ENCODE data around the gene UNC119B. TPM values are rescaled to one million over a fixed set of nuclear protein-coding genes. Genes with fewer than 3 reads are reported as not detected.

The UNC119B gene
- total RNA-seq, 1 donor from 2014 or later = 24.3 TPM

DNA sequence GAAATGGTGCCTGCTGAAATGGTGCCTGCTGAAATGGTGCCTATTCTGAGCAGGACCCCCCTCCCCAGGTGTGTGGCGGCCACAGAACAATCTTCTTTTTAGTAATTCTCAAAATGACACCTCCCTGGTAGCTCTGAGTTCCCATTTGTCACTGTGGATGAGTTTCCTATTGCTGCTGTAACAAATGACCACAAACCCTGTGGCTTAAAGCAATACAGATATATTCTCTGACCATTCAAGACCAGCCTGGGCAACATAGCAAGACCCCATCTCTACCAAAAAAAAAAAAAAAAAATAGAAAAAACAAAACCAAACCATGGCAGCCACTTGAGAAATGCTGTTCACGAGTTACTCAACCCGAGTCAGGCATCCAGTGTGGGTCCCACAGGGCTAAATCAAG is 23.3 kb downstream of the UNC119B start:
- no peak for TF ChIP-seq EZH2 (IDR thresholded peaks at IDR 0.05; ENCODE audit: insufficient read depth, low read length)
- H3K27me3 ChIP-seq (ENCODE audit: insufficient read depth, low read length) = no peaks in the 10 kb centered on the region
- Mint-ChIP-seq H3K27ac (ENCODE audit: unreplicated experiment) (no peak overlapping the region), H3K4me1 (ENCODE audit: low read depth, unreplicated experiment) (no peaks in the 10 kb centered on the region), H3K9me3 (ENCODE audit: unreplicated experiment) (peaks cover 2% of the 10 kb centered on the region), H3K27me3 (ENCODE audit: low read depth, unreplicated experiment) (no peaks in the 10 kb centered on the region), H3K4me3 (ENCODE audit: unreplicated experiment) (no peak overlapping the region), H3K36me3 (ENCODE audit: low read depth, unreplicated experiment) (peaks cover 15% of the 10 kb centered on the region)
- H3K4me1 ChIP-seq (ENCODE audit: insufficient read depth, low read length) = no peaks in the 10 kb centered on the region
- H2AFZ ChIP-seq (ENCODE audit: low read depth, low read length) = no peak overlapping the region
- no peak overlapping the region for H3K4me3 ChIP-seq (ENCODE audit: insufficient read depth, low read depth, low read length)
- H3K9me3 ChIP-seq (ENCODE audit: insufficient read depth, low read depth, low read length) = no peaks in the 10 kb centered on the region
- H4K20me1 ChIP-seq (ENCODE audit: insufficient read depth, low read length) = no peaks in the 10 kb centered on the region
- no peak overlapping the region for H3K27ac ChIP-seq (ENCODE audit: low read depth, low read length)
- DNase-seq (ENCODE audit: low read depth) (no peak), FAIRE-seq (no peak)
- no peak overlapping the region for H3K9ac ChIP-seq (ENCODE audit: low read length)
- H3K79me2 ChIP-seq (ENCODE audit: insufficient read depth, low read length) = no peaks in the 10 kb centered on the region
- H3K36me3 ChIP-seq (ENCODE audit: insufficient read depth, low read length) = no peaks in the 10 kb centered on the region
- H3K4me2 ChIP-seq (ENCODE audit: low read length) = no peak overlapping the region

GRCh38 chr12:120734210-120734609 is 24.0 kb downstream of the UNC119B start:
- Histone ChIP-seq H3K36me3 (ENCODE audit: insufficient read depth, low read length) (no peaks in the 10 kb centered on the region), H3K9ac (ENCODE audit: low read length) (no peak overlapping the region), H3K4me1 (ENCODE audit: insufficient read depth, low read length) (no peaks in the 10 kb centered on the region), H2AFZ (ENCODE audit: low read depth, low read length) (no peak overlapping the region), H3K4me3 (ENCODE audit: insufficient read depth, low read depth, low read length) (no peak overlapping the region), H3K79me2 (ENCODE audit: insufficient read depth, low read length) (no peaks in the 10 kb centered on the region), H3K4me2 (ENCODE audit: low read length) (no peak overlapping the region), H3K27ac (ENCODE audit: low read depth, low read length) (no peak overlapping the region), H3K27me3 (ENCODE audit: insufficient read depth, low read length) (no peaks in the 10 kb centered on the region), H3K9me3 (ENCODE audit: insufficient read depth, low read depth, low read length) (no peaks in the 10 kb centered on the region), H4K20me1 (ENCODE audit: insufficient read depth, low read length) (no peaks in the 10 kb centered on the region)
- H3K27me3 Mint-ChIP-seq (ENCODE audit: low read depth, unreplicated experiment) = no peaks in the 10 kb centered on the region
- no peaks in the 10 kb centered on the region for H3K4me1 Mint-ChIP-seq (ENCODE audit: low read depth, unreplicated experiment)
- H3K4me3 Mint-ChIP-seq (ENCODE audit: unreplicated experiment) = no peak overlapping the region
- DNase-seq (ENCODE audit: low read depth) (no peak), FAIRE-seq (no peak)
- TF ChIP-seq EZH2 (IDR thresholded peaks at IDR 0.05; ENCODE audit: insufficient read depth, low read length) (no peak), CTCF (IDR thresholded peaks at IDR 0.05; ENCODE audit: insufficient read depth, low read depth, low read length) (no peak)
- no peak overlapping the region for H3K27ac Mint-ChIP-seq (ENCODE audit: unreplicated experiment)
- peaks cover 15% of the 10 kb centered on the region for H3K36me3 Mint-ChIP-seq (ENCODE audit: low read depth, unreplicated experiment)
- peaks cover 2% of the 10 kb centered on the region for H3K9me3 Mint-ChIP-seq (ENCODE audit: unreplicated experiment)

GRCh38 chr12:120735181-120735580 is 24.9 kb downstream of the UNC119B start:
- no peaks in the 10 kb centered on the region for H3K27me3 Mint-ChIP-seq (ENCODE audit: low read depth, unreplicated experiment)

More at GRCh38 chr12:120735181-120735580, 24.9 kb downstream of the UNC119B start:
- Mint-ChIP-seq H3K9me3 (ENCODE audit: unreplicated experiment) (peaks cover 2% of the 10 kb centered on the region), H3K27ac (ENCODE audit: unreplicated experiment) (no peak overlapping the region), H3K4me1 (ENCODE audit: low read depth, unreplicated experiment) (no peaks in the 10 kb centered on the region), H3K36me3 (ENCODE audit: low read depth, unreplicated experiment) (peaks cover 11% of the 10 kb centered on the region), H3K4me3 (ENCODE audit: unreplicated experiment) (no peak overlapping the region)
- Histone ChIP-seq H3K4me3 (ENCODE audit: insufficient read depth, low read depth, low read length) (no peak overlapping the region), H3K9me3 (ENCODE audit: insufficient read depth, low read depth, low read length) (no peaks in the 10 kb centered on the region), H3K27me3 (ENCODE audit: insufficient read depth, low read length) (no peaks in the 10 kb centered on the region), H3K4me2 (ENCODE audit: low read length) (no peak overlapping the region), H4K20me1 (ENCODE audit: insufficient read depth, low read length) (no peaks in the 10 kb centered on the region), H3K27ac (ENCODE audit: low read depth, low read length) (no peak overlapping the region), H3K4me1 (ENCODE audit: insufficient read depth, low read length) (no peaks in the 10 kb centered on the region), H3K9ac (ENCODE audit: low read length) (no peak overlapping the region), H3K79me2 (ENCODE audit: insufficient read depth, low read length) (no peaks in the 10 kb centered on the region), H3K36me3 (ENCODE audit: insufficient read depth, low read length) (no peaks in the 10 kb centered on the region), H2AFZ (ENCODE audit: low read depth, low read length) (no peak overlapping the region)
- FAIRE-seq (no peak), DNase-seq (ENCODE audit: low read depth) (no peak)
- TF ChIP-seq EZH2 (IDR thresholded peaks at IDR 0.05; ENCODE audit: insufficient read depth, low read length) = no peak
- no peak for TF ChIP-seq CTCF (IDR thresholded peaks at IDR 0.05; ENCODE audit: insufficient read depth, low read depth, low read length)
